GDM1 (cell line): ENCODE measurements around the gene SLC9A9.

Source experiments
- DNase-seq: peaks from one replicate; lab custom pipeline; 2025; lab: John Stamatoyannopoulos, UW

SLC9A9 gene

DNA sequence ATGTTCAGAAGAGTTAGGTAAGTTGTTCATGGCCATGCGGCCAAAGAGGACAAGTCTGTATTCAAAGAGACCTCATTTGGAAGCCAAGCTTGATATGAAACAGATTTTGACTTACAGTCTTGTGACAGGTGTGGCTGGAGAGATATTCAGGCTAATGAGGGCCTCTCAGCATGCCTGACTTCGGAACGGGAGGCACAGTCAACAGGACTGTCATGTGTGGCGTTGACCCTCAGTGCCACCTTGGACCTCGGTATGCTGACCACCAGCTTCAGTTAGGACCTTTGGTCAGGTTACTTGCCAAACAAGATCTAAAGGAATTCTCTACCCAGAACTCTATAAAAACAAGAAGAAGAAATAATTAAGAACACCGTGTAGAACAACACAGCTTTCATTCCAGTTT, 604.6 kb downstream of the SLC9A9 start:
- DNase-seq, result no peak

DNA sequence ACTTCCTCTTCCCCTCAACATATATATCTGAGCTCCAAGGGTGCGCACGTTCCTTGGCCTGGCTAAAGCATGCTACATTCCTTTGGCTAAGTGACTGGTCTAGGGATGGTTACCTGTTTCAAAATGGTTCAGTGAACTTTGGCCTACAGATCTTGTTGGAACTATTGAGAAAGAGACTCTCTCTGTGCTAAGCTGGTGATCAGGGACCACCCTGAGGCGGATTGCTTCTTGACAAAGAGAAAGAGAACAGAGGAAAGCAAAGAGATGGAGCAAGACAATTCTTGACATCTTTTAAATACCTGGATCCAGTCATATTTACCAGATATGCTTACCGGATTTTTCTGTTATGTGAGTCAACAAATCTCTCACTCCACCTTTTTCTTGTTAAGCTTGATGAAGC, 605.6 kb downstream of the SLC9A9 start:
- no peak for DNase-seq

DNA sequence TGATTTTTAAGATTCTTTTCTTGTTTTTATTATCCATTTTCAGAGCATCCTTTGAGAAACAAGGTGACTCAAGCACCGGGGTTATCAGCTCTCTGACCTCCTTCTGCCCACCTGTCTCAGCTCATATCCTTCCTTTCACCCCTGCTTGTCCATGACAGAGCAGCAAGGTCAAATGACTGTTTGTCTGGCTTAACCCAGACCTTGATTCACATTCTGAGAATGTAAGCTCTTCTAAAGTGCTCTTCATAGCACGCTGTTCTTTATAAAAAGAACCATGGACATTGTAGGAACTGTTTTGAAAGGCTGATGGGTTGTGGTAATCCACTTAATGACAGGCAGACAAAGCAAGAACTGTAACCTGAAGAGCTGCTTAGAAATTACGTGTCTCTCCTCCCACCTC, 606.2 kb downstream of the SLC9A9 start:
- no peak for DNase-seq

GRCh38 chr3:143241481-143241951, 606.8 kb downstream of the SLC9A9 start:
- DNase-seq, result no peak

GRCh38 chr3:143240886-143241285, 607.4 kb downstream of the SLC9A9 start:
- DNase-seq, result no peak

DNA sequence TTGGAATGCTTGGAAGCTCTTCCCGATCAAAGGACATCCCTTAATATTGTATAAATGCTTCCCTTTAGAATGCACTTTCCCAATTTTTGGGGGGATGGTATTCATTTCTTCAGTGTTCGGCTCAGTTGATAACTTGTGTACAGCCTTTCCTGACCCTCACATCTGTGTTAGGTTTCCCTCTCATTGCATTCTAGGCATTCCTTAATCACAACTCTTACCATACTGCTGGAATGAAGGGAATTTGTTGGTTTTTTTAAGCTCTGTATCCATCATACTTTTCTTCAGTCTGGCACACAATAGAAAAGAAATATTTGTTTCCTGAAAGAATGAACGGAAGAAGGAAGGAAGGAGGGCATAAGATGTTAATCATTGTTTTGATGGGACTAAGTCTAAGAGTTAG, 609.2 kb downstream of the SLC9A9 start:
- no peak for DNase-seq

DNA sequence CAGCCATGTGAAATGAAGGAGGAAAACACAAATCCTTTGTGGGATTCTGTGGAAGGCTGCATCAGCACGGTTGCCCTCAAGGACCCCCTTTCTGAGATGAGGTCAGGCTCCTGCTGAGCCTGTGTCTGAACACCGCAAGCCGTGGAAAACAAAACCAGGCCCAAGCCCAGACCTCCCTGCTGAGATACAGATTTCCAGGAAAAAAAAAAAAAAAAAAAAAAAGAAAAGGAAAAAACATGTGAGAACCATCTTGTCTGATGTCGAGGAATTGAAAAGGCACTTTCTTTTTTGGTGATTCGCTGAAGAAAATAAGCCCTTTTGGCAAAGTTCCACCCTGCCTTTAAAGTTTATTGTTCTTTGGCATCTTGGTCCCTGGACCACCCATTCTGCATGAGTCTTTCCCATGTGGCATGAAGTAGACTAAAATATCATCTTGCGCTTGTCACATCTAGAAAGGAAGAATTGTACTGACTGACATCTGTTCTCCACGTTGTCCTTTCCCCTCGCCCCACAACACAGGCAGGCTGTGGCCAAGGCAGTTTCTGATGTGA, 611.1 kb downstream of the SLC9A9 start:
- DNase-seq, result no peak

- no peak for DNase-seq
Measured at GRCh38 chr3:143236226-143236964, 611.9 kb downstream of the SLC9A9 start.

- DNase-seq, result no peak
Measured at GRCh38 chr3:143235614-143236204, 612.6 kb downstream of the SLC9A9 start.

DNA sequence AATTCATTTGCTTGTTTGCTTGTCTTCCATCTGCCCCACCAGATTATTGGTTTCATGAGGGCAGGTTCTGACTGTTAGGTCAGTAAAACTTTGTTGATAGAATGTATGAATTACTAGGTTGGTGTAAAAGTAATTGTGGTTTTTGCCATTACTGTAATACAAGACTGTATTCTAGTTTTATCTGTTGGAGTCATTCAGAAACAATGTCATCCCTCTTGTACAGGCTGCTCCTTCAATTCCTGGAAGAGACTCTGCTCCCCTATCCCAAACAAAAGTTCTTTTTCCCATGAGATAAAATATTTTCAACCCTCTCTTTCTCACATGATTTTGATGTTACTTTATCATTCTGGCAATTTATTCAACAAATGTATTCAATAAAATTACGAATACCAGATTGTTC, 613.7 kb downstream of the SLC9A9 start:
- no peak for DNase-seq

DNA sequence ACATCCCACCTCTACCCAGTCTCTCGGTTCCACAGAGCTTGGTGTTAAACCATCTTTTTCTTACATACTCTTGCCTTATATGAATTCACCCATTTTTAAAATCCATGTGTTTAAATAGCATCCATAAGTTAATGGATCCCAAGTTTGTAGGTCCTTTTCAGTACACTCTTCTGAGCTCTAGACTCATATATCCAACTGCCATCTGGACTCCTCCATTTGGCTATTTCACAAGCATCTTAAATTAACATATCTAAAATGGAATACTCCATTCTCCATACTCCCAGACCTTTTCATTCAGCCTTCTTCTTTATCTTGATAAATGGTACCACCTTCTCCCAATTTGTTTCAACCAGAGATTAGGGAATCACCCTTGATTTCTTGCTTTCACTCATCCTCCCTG, 615.3 kb downstream of the SLC9A9 start:
- DNase-seq, result no peak

GRCh38 chr3:143228405-143228804, 619.9 kb downstream of the SLC9A9 start:
- no peak for DNase-seq

GRCh38 chr3:143226678-143227291, 621.5 kb downstream of the SLC9A9 start:
- no peak for DNase-seq

DNA sequence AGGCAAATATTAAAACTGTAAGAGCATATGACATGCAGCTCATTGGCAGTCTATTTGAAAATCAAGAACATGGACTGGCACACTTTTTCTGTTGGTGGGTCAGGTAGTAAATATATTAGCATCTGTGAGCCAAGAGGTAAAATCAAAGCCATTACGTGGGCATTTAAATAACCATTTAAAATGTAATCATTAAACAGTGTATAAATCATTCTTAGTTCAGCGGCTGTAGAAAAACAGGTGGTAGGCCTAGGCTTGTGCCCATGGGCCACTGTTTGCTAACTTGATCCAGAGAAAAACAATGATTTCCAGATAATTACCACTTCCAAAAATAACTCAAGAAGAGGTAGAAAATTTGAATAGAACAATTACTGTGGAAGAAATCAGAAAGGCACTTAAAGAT, 623.6 kb downstream of the SLC9A9 start:
- DNase-seq, result no peak

DNA sequence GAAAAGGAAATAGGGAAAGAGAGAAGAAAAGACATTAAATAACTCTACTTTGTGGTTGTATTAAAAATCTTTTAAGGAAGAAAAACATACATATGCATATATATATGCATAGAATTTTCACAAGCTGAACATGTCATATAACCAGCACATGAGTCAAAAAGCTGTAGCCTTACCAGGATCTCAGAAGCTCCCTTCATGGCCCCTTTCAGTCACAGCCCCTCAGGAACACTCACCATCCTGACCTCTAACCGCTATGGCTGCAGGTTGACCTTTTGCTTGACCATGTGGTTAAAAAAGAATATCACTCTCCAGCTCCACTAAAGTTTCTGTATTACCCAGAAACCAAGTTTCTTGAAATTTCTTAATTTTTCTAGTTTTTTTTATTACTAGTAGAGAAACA, 625.3 kb downstream of the SLC9A9 start:
- DNase-seq, result no peak

DNA sequence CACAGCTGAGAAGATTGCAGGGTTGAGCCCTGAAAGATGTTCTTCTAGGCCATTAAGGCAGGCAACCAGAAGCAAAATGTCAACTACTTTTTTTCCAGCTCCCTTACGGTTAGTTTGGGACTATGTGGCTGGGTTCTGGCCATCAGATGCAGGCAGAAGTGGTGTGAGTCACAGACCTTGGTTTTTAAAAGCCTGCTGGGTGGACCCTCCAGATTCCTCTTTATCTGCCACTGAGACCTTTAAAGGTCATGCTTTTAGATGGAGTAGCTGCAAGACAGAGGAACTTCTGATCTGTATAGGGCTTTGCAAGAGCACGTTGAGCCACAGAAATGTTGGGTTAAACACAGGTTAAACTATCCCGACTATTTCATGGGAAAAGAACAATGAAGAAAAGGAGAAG, 625.8 kb downstream of the SLC9A9 start:
- no peak for DNase-seq

DNA sequence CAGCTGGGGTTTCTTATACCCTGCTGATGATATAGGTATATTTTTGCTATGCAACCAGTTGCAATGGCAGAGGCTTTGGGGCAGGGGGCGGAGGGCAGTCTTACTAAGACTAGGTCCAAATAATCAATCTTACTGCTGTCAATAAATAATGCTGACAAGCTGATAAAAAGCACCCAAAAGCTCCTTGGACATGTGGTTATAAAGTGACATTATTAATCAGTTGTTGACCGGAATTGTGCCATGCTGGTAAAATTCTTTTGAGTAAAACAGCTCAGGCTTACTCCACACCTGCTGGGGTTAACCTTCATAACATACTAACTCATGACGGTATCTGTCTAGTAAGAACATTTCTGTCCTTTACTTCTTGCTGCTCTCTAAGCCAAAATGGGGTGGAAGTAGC, 626.8 kb downstream of the SLC9A9 start:
- no peak for DNase-seq

GRCh38 chr3:143220741-143221140, 627.5 kb downstream of the SLC9A9 start:
- no peak for DNase-seq

- DNase-seq, result no peak
Measured at GRCh38 chr3:143218166-143218835, 630.0 kb downstream of the SLC9A9 start.

GRCh38 chr3:143217283-143217682, 631.0 kb downstream of the SLC9A9 start:
- no peak for DNase-seq

- no peak for DNase-seq
Measured at GRCh38 chr3:143216709-143217182, 631.5 kb downstream of the SLC9A9 start.
